ENCODE data around the gene IL1RAPL1.

The IL1RAPL1 gene

GRCh38 chrX:28854637-28855036, 267.4 kb downstream of the IL1RAPL1 start:
- Histone ChIP-seq H3K4me3 (ENCODE audit: low read length in 2 of 2) (no peak overlapping the region), H3K4me1 (ENCODE audit: control insufficient read depth, insufficient read depth, low read length) (no peaks in the 10 kb centered on the region), H3K27ac (ENCODE audit: low read length) (no peak overlapping the region), H3K27me3 (ENCODE audit: control insufficient read depth in 1 of 2, insufficient read depth in 2 of 2, low read length in 2 of 2) (no peaks in the 10 kb centered on the region), H3K9ac (ENCODE audit: low read length in 2 of 2) (no peak overlapping the region), H3K36me3 (ENCODE audit: control insufficient read depth in 2 of 2, insufficient read depth in 2 of 2, low read length in 2 of 2) (no peaks in the 10 kb centered on the region), H3K9me3 (ENCODE audit: control insufficient read depth in 2 of 2, low read length in 2 of 2) (no peaks in the 10 kb centered on the region)

GRCh38 chrX:28876408-28876807, 289.2 kb downstream of the IL1RAPL1 start:
- Histone ChIP-seq H3K9ac (ENCODE audit: low read length in 2 of 2) (no peak overlapping the region), H3K9me3 (ENCODE audit: control insufficient read depth in 2 of 2, low read length in 2 of 2) (no peaks in the 10 kb centered on the region), H3K4me1 (ENCODE audit: control insufficient read depth, insufficient read depth, low read length) (no peaks in the 10 kb centered on the region), H3K36me3 (ENCODE audit: control insufficient read depth in 2 of 2, insufficient read depth in 2 of 2, low read length in 2 of 2) (no peaks in the 10 kb centered on the region), H3K27me3 (ENCODE audit: control insufficient read depth in 1 of 2, insufficient read depth in 2 of 2, low read length in 2 of 2) (no peaks in the 10 kb centered on the region), H3K27ac (ENCODE audit: low read length) (no peak overlapping the region), H3K4me3 (ENCODE audit: low read length in 2 of 2) (no peak overlapping the region)

GRCh38 chrX:28876901-28877300, 289.7 kb downstream of the IL1RAPL1 start:
- H3K36me3 ChIP-seq (ENCODE audit: control insufficient read depth in 2 of 2, insufficient read depth in 2 of 2, low read length in 2 of 2) = no peaks in the 10 kb centered on the region
- H3K4me3 ChIP-seq (ENCODE audit: low read length in 2 of 2) = no peak overlapping the region
- no peaks in the 10 kb centered on the region for H3K9me3 ChIP-seq (ENCODE audit: control insufficient read depth in 2 of 2, low read length in 2 of 2)

GRCh38 chrX:28880136-28880535, 292.9 kb downstream of the IL1RAPL1 start:
- no peaks in the 10 kb centered on the region for H3K4me1 ChIP-seq (ENCODE audit: control insufficient read depth, insufficient read depth, low read length)
- H3K27me3 ChIP-seq (ENCODE audit: control insufficient read depth in 1 of 2, insufficient read depth in 2 of 2, low read length in 2 of 2) = no peaks in the 10 kb centered on the region
- H3K27ac ChIP-seq (ENCODE audit: low read length) = no peak overlapping the region
- no peaks in the 10 kb centered on the region for H3K36me3 ChIP-seq (ENCODE audit: control insufficient read depth in 2 of 2, insufficient read depth in 2 of 2, low read length in 2 of 2)
- H3K9ac ChIP-seq (ENCODE audit: low read length in 2 of 2) = no peak overlapping the region
- H3K9me3 ChIP-seq (ENCODE audit: control insufficient read depth in 2 of 2, low read length in 2 of 2) = no peaks in the 10 kb centered on the region
- no peak overlapping the region for H3K4me3 ChIP-seq (ENCODE audit: low read length in 2 of 2)

More at GRCh38 chrX:28876901-28877300, 289.7 kb downstream of the IL1RAPL1 start:
- no peak overlapping the region for H3K9ac ChIP-seq (ENCODE audit: low read length in 2 of 2)
- no peaks in the 10 kb centered on the region for H3K4me1 ChIP-seq (ENCODE audit: control insufficient read depth, insufficient read depth, low read length)
- no peak overlapping the region for H3K27ac ChIP-seq (ENCODE audit: low read length)
- H3K27me3 ChIP-seq (ENCODE audit: control insufficient read depth in 1 of 2, insufficient read depth in 2 of 2, low read length in 2 of 2) = no peaks in the 10 kb centered on the region

- Histone ChIP-seq H3K4me1 (ENCODE audit: control insufficient read depth, insufficient read depth, low read length) (no peaks in the 10 kb centered on the region), H3K4me3 (ENCODE audit: low read length in 2 of 2) (no peak overlapping the region)
Measured at GRCh38 chrX:28884823-28885222, 297.6 kb downstream of the IL1RAPL1 start.

GRCh38 chrX:28888416-28888815, 301.2 kb downstream of the IL1RAPL1 start:
- Histone ChIP-seq H3K4me1 (ENCODE audit: control insufficient read depth, insufficient read depth, low read length) (no peaks in the 10 kb centered on the region), H3K9me3 (ENCODE audit: control insufficient read depth in 2 of 2, low read length in 2 of 2) (no peaks in the 10 kb centered on the region), H3K4me3 (ENCODE audit: low read length in 2 of 2) (no peak overlapping the region), H3K27ac (ENCODE audit: low read length) (no peak overlapping the region), H3K27me3 (ENCODE audit: control insufficient read depth in 1 of 2, insufficient read depth in 2 of 2, low read length in 2 of 2) (no peaks in the 10 kb centered on the region), H3K9ac (ENCODE audit: low read length in 2 of 2) (no peak overlapping the region), H3K36me3 (ENCODE audit: control insufficient read depth in 2 of 2, insufficient read depth in 2 of 2, low read length in 2 of 2) (no peaks in the 10 kb centered on the region)

More at GRCh38 chrX:28884823-28885222, 297.6 kb downstream of the IL1RAPL1 start:
- no peaks in the 10 kb centered on the region for H3K9me3 ChIP-seq (ENCODE audit: control insufficient read depth in 2 of 2, low read length in 2 of 2)
- no peak overlapping the region for H3K27ac ChIP-seq (ENCODE audit: low read length)
- H3K9ac ChIP-seq (ENCODE audit: low read length in 2 of 2) = no peak overlapping the region
- H3K36me3 ChIP-seq (ENCODE audit: control insufficient read depth in 2 of 2, insufficient read depth in 2 of 2, low read length in 2 of 2) = no peaks in the 10 kb centered on the region
- H3K27me3 ChIP-seq (ENCODE audit: control insufficient read depth in 1 of 2, insufficient read depth in 2 of 2, low read length in 2 of 2) = no peaks in the 10 kb centered on the region

GRCh38 chrX:28889591-28890090, 302.4 kb downstream of the IL1RAPL1 start:
- H3K4me1 ChIP-seq (ENCODE audit: control insufficient read depth, insufficient read depth, low read length) = no peaks in the 10 kb centered on the region
- no peaks in the 10 kb centered on the region for H3K9me3 ChIP-seq (ENCODE audit: control insufficient read depth in 2 of 2, low read length in 2 of 2)
- no peaks in the 10 kb centered on the region for H3K36me3 ChIP-seq (ENCODE audit: control insufficient read depth in 2 of 2, insufficient read depth in 2 of 2, low read length in 2 of 2)
- no peak overlapping the region for H3K4me3 ChIP-seq (ENCODE audit: low read length in 2 of 2)
- H3K27me3 ChIP-seq (ENCODE audit: control insufficient read depth in 1 of 2, insufficient read depth in 2 of 2, low read length in 2 of 2) = no peaks in the 10 kb centered on the region
- no peak overlapping the region for H3K27ac ChIP-seq (ENCODE audit: low read length)
- no peak overlapping the region for H3K9ac ChIP-seq (ENCODE audit: low read length in 2 of 2)

- Histone ChIP-seq H3K9me3 (ENCODE audit: control insufficient read depth in 2 of 2, low read length in 2 of 2) (no peaks in the 10 kb centered on the region), H3K27ac (ENCODE audit: low read length) (no peak overlapping the region), H3K4me3 (ENCODE audit: low read length in 2 of 2) (no peak overlapping the region), H3K4me1 (ENCODE audit: control insufficient read depth, insufficient read depth, low read length) (no peaks in the 10 kb centered on the region), H3K36me3 (ENCODE audit: control insufficient read depth in 2 of 2, insufficient read depth in 2 of 2, low read length in 2 of 2) (no peaks in the 10 kb centered on the region), H3K9ac (ENCODE audit: low read length in 2 of 2) (no peak overlapping the region), H3K27me3 (ENCODE audit: control insufficient read depth in 1 of 2, insufficient read depth in 2 of 2, low read length in 2 of 2) (peaks cover 0 to 2% of the 10 kb centered on the region in 2 donors)
Measured at GRCh38 chrX:28901637-28902036, 314.4 kb downstream of the IL1RAPL1 start.

- no peaks in the 10 kb centered on the region for H3K9me3 ChIP-seq (ENCODE audit: control insufficient read depth in 2 of 2, low read length in 2 of 2)
- H3K9ac ChIP-seq (ENCODE audit: low read length in 2 of 2) = no peak overlapping the region
- H3K36me3 ChIP-seq (ENCODE audit: control insufficient read depth in 2 of 2, insufficient read depth in 2 of 2, low read length in 2 of 2) = no peaks in the 10 kb centered on the region
- no peaks in the 10 kb centered on the region for H3K4me1 ChIP-seq (ENCODE audit: control insufficient read depth, insufficient read depth, low read length)
- no peaks in the 10 kb centered on the region for H3K27me3 ChIP-seq (ENCODE audit: control insufficient read depth in 1 of 2, insufficient read depth in 2 of 2, low read length in 2 of 2)
- H3K27ac ChIP-seq (ENCODE audit: low read length) = no peak overlapping the region
- no peak overlapping the region for H3K4me3 ChIP-seq (ENCODE audit: low read length in 2 of 2)
Measured at GRCh38 chrX:28910487-28910886, 323.2 kb downstream of the IL1RAPL1 start.

- Histone ChIP-seq H3K4me3 (ENCODE audit: low read length in 2 of 2) (no peak overlapping the region), H3K27ac (ENCODE audit: low read length) (no peak overlapping the region), H3K36me3 (ENCODE audit: control insufficient read depth in 2 of 2, insufficient read depth in 2 of 2, low read length in 2 of 2) (no peaks in the 10 kb centered on the region), H3K9me3 (ENCODE audit: control insufficient read depth in 2 of 2, low read length in 2 of 2) (no peaks in the 10 kb centered on the region), H3K4me1 (ENCODE audit: control insufficient read depth, insufficient read depth, low read length) (no peaks in the 10 kb centered on the region), H3K9ac (ENCODE audit: low read length in 2 of 2) (no peak overlapping the region), H3K27me3 (ENCODE audit: control insufficient read depth in 1 of 2, insufficient read depth in 2 of 2, low read length in 2 of 2) (no peaks in the 10 kb centered on the region)
Measured at GRCh38 chrX:28920153-28920943, 333.1 kb downstream of the IL1RAPL1 start.

- Histone ChIP-seq H3K9me3 (ENCODE audit: control insufficient read depth in 2 of 2, low read length in 2 of 2) (no peaks in the 10 kb centered on the region), H3K9ac (ENCODE audit: low read length in 2 of 2) (no peak overlapping the region)
Measured at GRCh38 chrX:28922106-28922505, 334.9 kb downstream of the IL1RAPL1 start.

More at GRCh38 chrX:28922106-28922505, 334.9 kb downstream of the IL1RAPL1 start:
- H3K4me3 ChIP-seq (ENCODE audit: low read length in 2 of 2) = no peak overlapping the region
- no peak overlapping the region for H3K27ac ChIP-seq (ENCODE audit: low read length)
- no peaks in the 10 kb centered on the region for H3K4me1 ChIP-seq (ENCODE audit: control insufficient read depth, insufficient read depth, low read length)
- H3K36me3 ChIP-seq (ENCODE audit: control insufficient read depth in 2 of 2, insufficient read depth in 2 of 2, low read length in 2 of 2) = no peaks in the 10 kb centered on the region
- no peaks in the 10 kb centered on the region for H3K27me3 ChIP-seq (ENCODE audit: control insufficient read depth in 1 of 2, insufficient read depth in 2 of 2, low read length in 2 of 2)

All from stomach smooth muscle (tissue), 2 donors.